ENCODE data around the gene STRIP2. TPM values are rescaled to one million over a fixed set of nuclear protein-coding genes. Genes with fewer than 3 reads are reported as not detected.

The STRIP2 gene
- total RNA-seq, 1 experiment from 2014 or later: 10.8 TPM

GRCh38 chr7:129469930-129470329 is 35.7 kb downstream of the STRIP2 start:
- ATAC-seq (no peak), DNase-seq (ENCODE audit: low read depth, low spot score) (no peak)
- no peaks in the 10 kb centered on the region for H4K20me1 ChIP-seq (ENCODE audit: insufficient read depth)
- no peak overlapping the region for H3K4me3 ChIP-seq (replicated peaks in 1 of 2; ENCODE audit: low read depth in 1 of 2, low read length in 2 of 2)
- no peak overlapping the region for H3K27ac ChIP-seq (ENCODE audit: low read depth, low read length)
- intact Hi-C loops (cut with micrococcal nuclease): loop anchor here (5.0 to 10.0 kb wide), 2 partner anchors 68 to 545 kb away; no protein-coding TSS in a partner anchor
- H3K9me3 ChIP-seq (ENCODE audit: control insufficient read depth in 1 of 2, insufficient read depth in 1 of 2, low read depth in 1 of 2, low read length in 2 of 2): no peaks in the 10 kb centered on the region
- no peak overlapping the region for H3K9ac ChIP-seq (ENCODE audit: low read length)
- peaks cover 0 to 9% of the 10 kb centered on the region in 2 experiments; a peak in 3 of 4 replicates for H3K4me1 ChIP-seq (ENCODE audit: control insufficient read depth in 1 of 2, insufficient read depth in 2 of 2, low read length in 2 of 2)
- H3K9me2 ChIP-seq (ENCODE audit: insufficient read depth): no peaks in the 10 kb centered on the region
- H3K79me2 ChIP-seq (ENCODE audit: insufficient read depth, low read length): no peaks in the 10 kb centered on the region
- no peak overlapping the region for H2AFZ ChIP-seq (ENCODE audit: low read depth, low read length, poor library complexity, severe bottlenecking)
- RAD21 ChIA-PET (ENCODE audit: low non-redundant PET in 1 of 2, low total read pairs in 2 of 2, uncharacterized antibody in 2 of 2, unreplicated experiment in 2 of 2): no interaction called here
- H3K27me3 ChIP-seq (ENCODE audit: insufficient read depth, low read length): no peaks in the 10 kb centered on the region
- no peak for TF ChIP-seq ELF1 (IDR thresholded peaks at IDR 0.05; ENCODE audit: borderline replicate concordance, low read depth)
- no peak for TF ChIP-seq EZH2 (IDR thresholded peaks at IDR 0.05)
- no peak for TF ChIP-seq SP1 (IDR thresholded peaks at IDR 0.05; ENCODE audit: low read depth)
- no peak for TF ChIP-seq YY1 (IDR thresholded peaks at IDR 0.05; ENCODE audit: extremely low read depth, insufficient replicate concordance, low read depth, low read length)
- no peak for TF ChIP-seq EZH2phosphoT487 (IDR thresholded peaks at IDR 0.05; ENCODE audit: borderline replicate concordance)
- no peak for TF ChIP-seq TCF7L2 (IDR thresholded peaks at IDR 0.05; ENCODE audit: borderline replicate concordance, extremely low read depth, insufficient read depth, insufficient read length)
- no peak for TF ChIP-seq FOSL1 (IDR thresholded peaks at IDR 0.05; ENCODE audit: low read depth)
- TF ChIP-seq, protein P1, sequence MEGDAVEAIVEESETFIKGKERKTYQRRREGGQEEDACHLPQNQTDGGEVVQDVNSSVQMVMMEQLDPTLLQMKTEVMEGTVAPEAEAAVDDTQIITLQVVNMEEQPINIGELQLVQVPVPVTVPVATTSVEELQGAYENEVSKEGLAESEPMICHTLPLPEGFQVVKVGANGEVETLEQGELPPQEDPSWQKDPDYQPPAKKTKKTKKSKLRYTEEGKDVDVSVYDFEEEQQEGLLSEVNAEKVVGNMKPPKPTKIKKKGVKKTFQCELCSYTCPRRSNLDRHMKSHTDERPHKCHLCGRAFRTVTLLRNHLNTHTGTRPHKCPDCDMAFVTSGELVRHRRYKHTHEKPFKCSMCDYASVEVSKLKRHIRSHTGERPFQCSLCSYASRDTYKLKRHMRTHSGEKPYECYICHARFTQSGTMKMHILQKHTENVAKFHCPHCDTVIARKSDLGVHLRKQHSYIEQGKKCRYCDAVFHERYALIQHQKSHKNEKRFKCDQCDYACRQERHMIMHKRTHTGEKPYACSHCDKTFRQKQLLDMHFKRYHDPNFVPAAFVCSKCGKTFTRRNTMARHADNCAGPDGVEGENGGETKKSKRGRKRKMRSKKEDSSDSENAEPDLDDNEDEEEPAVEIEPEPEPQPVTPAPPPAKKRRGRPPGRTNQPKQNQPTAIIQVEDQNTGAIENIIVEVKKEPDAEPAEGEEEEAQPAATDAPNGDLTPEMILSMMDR (IDR thresholded peaks at IDR 0.05 in 2 of 3, conservative IDR thresholded peaks at IDR 0.05 in 1 of 3; ENCODE audit: borderline replicate concordance in 1 of 3, insufficient read depth in 1 of 3, low read depth in 2 of 3, low read length in 2 of 3): no peak
- no peak for TF ChIP-seq RAD21 (IDR thresholded peaks at IDR 0.05; ENCODE audit: low read depth)
- TF ChIP-seq CBX3 (IDR thresholded peaks at IDR 0.05; ENCODE audit: low read depth): no peak
- TF ChIP-seq POLR2AphosphoS5 (IDR thresholded peaks at IDR 0.05; ENCODE audit: low read depth, low read length): no peak
- no peak for TF ChIP-seq ATF3 (IDR thresholded peaks at IDR 0.05)
- no peak for TF ChIP-seq JUND (IDR thresholded peaks at IDR 0.05)
- no peak for TF ChIP-seq SRF (IDR thresholded peaks at IDR 0.05; ENCODE audit: low read depth)
- POLR2A ChIA-PET: no interaction called here
- H3K4me2 ChIP-seq (ENCODE audit: low read length): no peak overlapping the region
- BruUV-seq (replicated peaks): no TSS peak
- H3K36me3 ChIP-seq (ENCODE audit: control insufficient read depth in 1 of 2, insufficient read depth in 2 of 2, low read length in 2 of 2): 0 out of 4 replicates have a peak, but pooled peaks cover 0 to 3% of the 10 kb centered on the region in 2 experiments
- CTCF ChIA-PET: interaction anchor here (2.9 to 6.0 kb wide), 2 partner anchors 102 to 127 kb away, joined by 19 to 41 read pairs; no protein-coding TSS in a partner anchor
